Right atrium auricular region (tissue), 2 donors: Measurements from ENCODE around the gene MED25. TPM values are rescaled to one million over a fixed set of nuclear protein-coding genes. Genes with fewer than 3 reads are reported as not detected.

Experiments
- DNase-seq: peaks from one replicate; pipeline ENCODE4 v3.0.0-alpha.2; 2019; ENCODE audit warnings: low spot score
- H3K27ac ChIP-seq, 2 donors: fragments of 200-600 bp; sonication (generic); 1 replicate in 1 of 2; 2 replicates in 1 of 2; pipeline ENCODE4 v1.5.1; 2016 to 2019
- H3K27me3 ChIP-seq, 2 donors: fragments of 200-600 bp; sonication (generic); one replicate each; pipeline versions ENCODE4 v1.5.1 to v1.6.0; 2017 to 2019
- H3K36me3 ChIP-seq: fragments of 200-600 bp; sonication (generic); one replicate; pipeline ENCODE4 v1.5.1; 2016
- H3K4me1 ChIP-seq, 2 donors: fragments of 200-600 bp; sonication (generic); one replicate each; pipeline versions ENCODE4 v1.5.1 to v1.6.0; 2017 to 2019
- H3K4me3 ChIP-seq, 2 donors: fragments of 200-600 bp; sonication (generic); 1 replicate in 1 of 2; 2 replicates in 1 of 2; pipeline ENCODE4 v1.5.1; 2017 to 2019; ENCODE audit warnings: mild to moderate bottlenecking in 1 of 2, moderate library complexity in 1 of 2
- H3K9me3 ChIP-seq, 2 donors: fragments of 200-600 bp; sonication (generic); one replicate each; pipeline ENCODE4 v1.5.1; 2019
- CTCF ChIP-seq, 2 donors: fragments of 200-600 bp; sonication (generic); IDR thresholded peaks; one replicate each; pipeline ENCODE4 v1.5.1; 2019; ENCODE audit warnings: antibody characterized with exemption in 2 of 2
- total RNA-seq, 2 donors: library from RNA; depleted of rRNA; stranded (reverse); fragments of >200 nt; gene quantifications; one replicate each; pipeline ENCODE4 v1.1.0, GENCODE V29; 2016

The MED25 gene
- total RNA-seq, 2 donors from 2014 or later, result 31.1 to 54.0 TPM

- Histone ChIP-seq H3K9me3 (no peaks in the 10 kb centered on the region), H3K27ac (no peak overlapping the region), H3K36me3 (peaks cover 67% of the 10 kb centered on the region), H3K27me3 (no peaks in the 10 kb centered on the region), H3K4me3 (no peak overlapping the region), H3K4me1 (peaks cover 0 to 3% of the 10 kb centered on the region in 2 donors)
- DNase-seq, result no peak
- TF ChIP-seq CTCF (IDR thresholded peaks at IDR 0.05), result no peak
Observed at GRCh38 chr19:49830766-49831165, 12.7 kb downstream of the MED25 start.

GRCh38 chr19:49831592-49831991 lies 13.5 kb downstream of the MED25 start:
- Histone ChIP-seq H3K4me3 (no peak overlapping the region), H3K27ac (no peak overlapping the region), H3K27me3 (no peaks in the 10 kb centered on the region), H3K4me1 (no peaks in the 10 kb centered on the region), H3K36me3 (peaks cover 74% of the 10 kb centered on the region), H3K9me3 (no peaks in the 10 kb centered on the region)
- DNase-seq, result no peak
- no peak for TF ChIP-seq CTCF (IDR thresholded peaks at IDR 0.05)

GRCh38 chr19:49832556-49832955 lies 14.5 kb downstream of the MED25 start:
- DNase-seq, result no peak
- H3K9me3 ChIP-seq, result no peaks in the 10 kb centered on the region
- H3K27me3 ChIP-seq, result no peaks in the 10 kb centered on the region
- TF ChIP-seq CTCF (IDR thresholded peaks at IDR 0.05), result no peak
- peaks cover 77% of the 10 kb centered on the region for H3K36me3 ChIP-seq
- H3K4me1 ChIP-seq, result no peaks in the 10 kb centered on the region
- H3K4me3 ChIP-seq, result no peak overlapping the region
- H3K27ac ChIP-seq, result no peak overlapping the region

- Histone ChIP-seq H3K27me3 (no peaks in the 10 kb centered on the region), H3K36me3 (peaks cover 77% of the 10 kb centered on the region), H3K27ac (no peak overlapping the region), H3K4me3 (no peak overlapping the region), H3K4me1 (no peaks in the 10 kb centered on the region), H3K9me3 (no peaks in the 10 kb centered on the region)
- DNase-seq, result no peak
- no peak for TF ChIP-seq CTCF (IDR thresholded peaks at IDR 0.05)
Observed at GRCh38 chr19:49833599-49833998, 15.5 kb downstream of the MED25 start.

GRCh38 chr19:49835562-49835961 lies 17.5 kb downstream of the MED25 start:
- Histone ChIP-seq H3K4me3 (no peak overlapping the region), H3K27me3 (no peaks in the 10 kb centered on the region), H3K27ac (no peak overlapping the region), H3K36me3 (peaks cover 62% of the 10 kb centered on the region), H3K9me3 (no peaks in the 10 kb centered on the region), H3K4me1 (no peaks in the 10 kb centered on the region)
- TF ChIP-seq CTCF (IDR thresholded peaks at IDR 0.05), result no peak
- DNase-seq, result no peak
